HFF-Myc (cell line): ENCODE data around the gene PPDPF.

Source experiments
- DNase-seq: peaks from one replicate; pipeline ENCODE4 v3.0.0-alpha.2; 2011; ENCODE audit warnings: low read depth; ENCODE audit errors: extremely low read depth
- H3K4me3 ChIP-seq: replicated peaks from 2 replicates; pipeline ENCODE4 v1.5.1; 2011; ENCODE audit warnings: low read depth, mild to moderate bottlenecking, control low read depth, low read length
- CTCF ChIP-seq: IDR thresholded peaks from 2 replicates; pipeline ENCODE4 v1.5.1; 2012; ENCODE audit warnings: mild to moderate bottlenecking, low read depth, low read length, control low read depth; ENCODE audit errors: missing control alignments

PPDPF gene

GRCh38 chr20:63547725-63548480 is 27.3 kb downstream of the PPDPF start, which contains the start of gene SRMS:
TSS of gene SRMS (minus strand) at chr20:63547749. CDS start at chr20:63547463, 286 bp downstream.
- H3K4me3 ChIP-seq, result no peak within 1 kb of the TSS
- no peak for DNase-seq
- no peak for TF ChIP-seq CTCF

GRCh38 chr20:63548542-63548941 is 28.0 kb downstream of the PPDPF start:
- no peak for TF ChIP-seq CTCF
- no peak overlapping the region for H3K4me3 ChIP-seq
- DNase-seq, result no peak

- no peak for TF ChIP-seq CTCF
- DNase-seq, result no peak
- no peak overlapping the region for H3K4me3 ChIP-seq
Observed at GRCh38 chr20:63549019-63549418, 28.5 kb downstream of the PPDPF start.

- no peak for TF ChIP-seq CTCF
- no peak for DNase-seq
- no peak overlapping the region for H3K4me3 ChIP-seq
Observed at GRCh38 chr20:63549679-63550282, 29.2 kb downstream of the PPDPF start.

GRCh38 chr20:63551068-63551467 is 30.5 kb downstream of the PPDPF start:
- TF ChIP-seq CTCF, result no peak

GRCh38 chr20:63552481-63553249 is 32.1 kb downstream of the PPDPF start:
- no peak for TF ChIP-seq CTCF
- DNase-seq, result no peak

More at GRCh38 chr20:63551068-63551467, 30.5 kb downstream of the PPDPF start:
- no peak for DNase-seq
- no peak overlapping the region for H3K4me3 ChIP-seq

More at GRCh38 chr20:63552481-63553249, 32.1 kb downstream of the PPDPF start:
- no peak overlapping the region for H3K4me3 ChIP-seq
